ENCODE measurements around the gene PRH2. TPM values are rescaled to one million over a fixed set of nuclear protein-coding genes. Genes with fewer than 3 reads are reported as not detected.

Gene PRH2
- total and polyA plus RNA-seq, 2 experiments from 2014 or later, result 0.36 to 0.69 TPM

DNA sequence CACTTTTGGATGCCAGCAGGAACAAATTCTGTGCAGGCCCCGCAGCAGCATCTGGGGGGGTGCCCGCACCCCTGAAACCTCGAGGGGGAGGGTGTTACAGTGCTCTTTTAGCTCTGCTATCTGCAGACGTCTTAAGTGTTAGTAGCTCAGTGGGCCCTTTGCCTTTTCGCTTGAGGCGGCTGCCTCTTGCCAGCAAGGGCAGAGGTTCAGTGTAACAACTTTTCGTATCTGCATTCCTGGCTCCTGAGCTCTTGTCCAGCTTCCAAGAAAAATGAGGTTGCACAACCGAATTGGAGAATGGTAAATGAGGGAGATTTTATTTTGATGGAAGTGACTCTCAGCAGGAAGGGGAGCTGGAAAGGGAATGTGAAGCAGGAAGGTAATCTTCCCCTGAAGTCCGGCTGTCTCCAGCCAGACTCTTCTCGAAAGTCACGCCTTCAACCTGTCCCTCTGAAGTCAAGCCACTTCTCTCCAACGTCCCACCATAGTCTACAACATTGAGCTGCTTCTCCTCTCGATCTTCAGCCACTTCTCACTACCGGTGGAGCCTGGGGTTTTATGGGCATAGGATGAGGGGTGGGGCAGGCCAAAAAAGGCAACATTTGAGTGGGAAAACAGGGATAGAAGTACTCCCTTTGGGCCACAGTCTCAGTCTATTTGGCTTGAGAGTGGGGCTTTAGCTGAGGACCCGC is 39.9 kb downstream of the PRH2 start (continued):
- no peak for TF ChIP-seq ZNF462 (CRISPR knock-in tag; IDR thresholded peaks at IDR 0.05)
- TF ChIP-seq EZH2 (IDR thresholded peaks at IDR 0.05; ENCODE audit: low read depth, unreplicated experiment), result no peak
- no peak for TF ChIP-seq POLR2AphosphoS5 (IDR thresholded peaks at IDR 0.05; ENCODE audit: low read depth)
- TF ChIP-seq, protein P1, sequence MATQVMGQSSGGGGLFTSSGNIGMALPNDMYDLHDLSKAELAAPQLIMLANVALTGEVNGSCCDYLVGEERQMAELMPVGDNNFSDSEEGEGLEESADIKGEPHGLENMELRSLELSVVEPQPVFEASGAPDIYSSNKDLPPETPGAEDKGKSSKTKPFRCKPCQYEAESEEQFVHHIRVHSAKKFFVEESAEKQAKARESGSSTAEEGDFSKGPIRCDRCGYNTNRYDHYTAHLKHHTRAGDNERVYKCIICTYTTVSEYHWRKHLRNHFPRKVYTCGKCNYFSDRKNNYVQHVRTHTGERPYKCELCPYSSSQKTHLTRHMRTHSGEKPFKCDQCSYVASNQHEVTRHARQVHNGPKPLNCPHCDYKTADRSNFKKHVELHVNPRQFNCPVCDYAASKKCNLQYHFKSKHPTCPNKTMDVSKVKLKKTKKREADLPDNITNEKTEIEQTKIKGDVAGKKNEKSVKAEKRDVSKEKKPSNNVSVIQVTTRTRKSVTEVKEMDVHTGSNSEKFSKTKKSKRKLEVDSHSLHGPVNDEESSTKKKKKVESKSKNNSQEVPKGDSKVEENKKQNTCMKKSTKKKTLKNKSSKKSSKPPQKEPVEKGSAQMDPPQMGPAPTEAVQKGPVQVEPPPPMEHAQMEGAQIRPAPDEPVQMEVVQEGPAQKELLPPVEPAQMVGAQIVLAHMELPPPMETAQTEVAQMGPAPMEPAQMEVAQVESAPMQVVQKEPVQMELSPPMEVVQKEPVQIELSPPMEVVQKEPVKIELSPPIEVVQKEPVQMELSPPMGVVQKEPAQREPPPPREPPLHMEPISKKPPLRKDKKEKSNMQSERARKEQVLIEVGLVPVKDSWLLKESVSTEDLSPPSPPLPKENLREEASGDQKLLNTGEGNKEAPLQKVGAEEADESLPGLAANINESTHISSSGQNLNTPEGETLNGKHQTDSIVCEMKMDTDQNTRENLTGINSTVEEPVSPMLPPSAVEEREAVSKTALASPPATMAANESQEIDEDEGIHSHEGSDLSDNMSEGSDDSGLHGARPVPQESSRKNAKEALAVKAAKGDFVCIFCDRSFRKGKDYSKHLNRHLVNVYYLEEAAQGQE (IDR thresholded peaks at IDR 0.05; ENCODE audit: unreplicated experiment), result no peak
- TF ChIP-seq ZNF114 (CRISPR knock-in tag; IDR thresholded peaks at IDR 0.05), result no peak
- TF ChIP-seq ZNF331 (CRISPR knock-in tag; IDR thresholded peaks at IDR 0.05; ENCODE audit: low read depth), result no peak

Measured in GM23338 (cell line).